Activated CD8-positive, alpha-beta memory T cell treated with anti-CD3 and anti-CD28 coated beads for 1 hour (primary cell): ENCODE results near the gene SMARCD2.
A peak's percentile ranks its signal among the peaks of the same experiment; 100 is the strongest.
"Not testable (repeated sequence)": the region's sequence is repeated elsewhere in the genome, so short reads cannot be mapped to it uniquely, and the experiment has no call there.

Source experiments
- DNase-seq, 2 donors: peaks; one replicate each; pipeline ENCODE4 v3.0.0-alpha.2; 2020; ENCODE audit warnings: low read depth in 1 of 2; ENCODE audit errors: extremely low read depth in 1 of 2

Gene SMARCD2

DNA sequence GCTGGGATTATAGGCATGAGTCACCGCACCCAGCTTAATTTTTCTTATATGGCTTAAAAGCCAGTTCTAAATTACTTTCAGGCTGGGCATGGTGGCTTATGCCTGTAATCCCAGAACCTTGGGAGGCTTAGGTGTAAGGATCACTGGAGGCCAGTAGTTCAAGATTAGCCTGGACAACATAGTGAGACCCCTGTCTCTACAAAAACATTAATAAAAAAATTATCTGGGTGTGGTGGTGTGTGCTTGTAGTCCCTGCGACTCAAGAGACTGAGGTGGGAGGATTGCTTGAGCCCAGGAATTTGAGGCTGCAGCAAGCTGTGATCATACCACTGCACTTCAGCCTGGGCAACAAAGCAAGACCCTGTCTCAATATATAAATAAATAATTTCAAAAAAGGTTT lies 10.8 kb upstream of the SMARCD2 start:
- DNase-seq = no peak

DNA sequence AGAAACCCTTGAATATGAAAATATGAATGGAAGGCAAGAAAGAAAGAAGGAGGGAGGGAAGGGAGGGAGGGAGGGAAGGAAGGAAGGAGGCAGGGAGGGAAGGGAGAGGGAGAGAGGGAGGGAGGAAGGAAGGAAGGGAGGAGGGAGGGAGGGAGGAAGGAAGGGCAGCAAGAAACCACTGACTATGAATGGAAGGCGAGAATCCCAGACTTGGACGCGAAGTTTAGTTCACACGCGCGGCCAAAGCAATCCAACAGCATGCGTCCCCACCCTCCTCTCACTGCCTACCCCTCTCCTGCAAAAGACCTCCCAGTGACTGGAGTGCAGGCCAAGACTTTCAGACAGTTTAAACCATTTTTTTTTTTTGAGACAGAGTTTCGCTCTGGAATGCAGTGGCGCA lies 7.9 kb upstream of the SMARCD2 start:
- DNase-seq = no peak

DNA sequence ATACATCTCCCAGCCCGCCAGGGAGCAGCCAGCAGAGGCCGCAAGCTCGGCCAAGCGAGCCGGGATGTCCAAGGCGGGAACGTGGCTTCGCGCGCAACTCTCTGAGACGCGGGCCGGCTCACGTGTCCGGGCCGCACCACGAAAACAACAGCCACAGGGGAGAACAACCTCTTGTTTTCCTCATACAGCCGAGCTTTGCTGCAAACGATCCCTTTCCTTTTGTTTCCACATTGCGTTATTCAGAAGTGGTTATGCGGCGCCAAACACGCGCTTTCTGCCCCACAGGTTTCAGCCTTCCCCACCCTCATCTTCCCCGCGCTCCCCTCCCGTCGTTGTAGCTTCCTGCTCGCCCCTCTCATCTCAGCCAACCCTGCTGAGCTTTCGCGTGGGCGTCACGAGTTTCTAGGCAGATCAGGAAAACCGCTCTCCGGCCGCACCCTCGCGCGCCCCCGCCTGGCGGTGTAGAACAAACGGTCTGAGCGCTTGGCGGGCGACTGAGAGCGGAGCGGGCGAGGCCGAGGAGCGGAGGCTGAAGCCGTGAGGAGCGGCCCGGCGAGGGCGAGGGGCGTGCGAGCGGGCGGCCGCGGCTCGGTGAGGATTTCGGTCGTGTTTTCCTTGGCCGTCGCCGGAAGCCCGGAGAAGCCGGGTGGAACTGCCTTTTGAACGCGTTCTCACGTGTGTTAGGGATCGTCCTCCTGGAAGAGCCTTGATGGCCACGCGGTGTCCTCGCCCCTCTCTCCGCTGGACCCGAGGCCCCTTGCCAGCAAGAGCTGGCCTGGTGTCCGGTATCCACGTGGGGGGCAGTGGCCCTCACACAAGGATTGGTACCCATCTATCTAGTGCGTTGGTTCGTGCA lies 6.6 kb upstream of the SMARCD2 start:
- peak; percentile 85 to 92 for DNase-seq

DNA sequence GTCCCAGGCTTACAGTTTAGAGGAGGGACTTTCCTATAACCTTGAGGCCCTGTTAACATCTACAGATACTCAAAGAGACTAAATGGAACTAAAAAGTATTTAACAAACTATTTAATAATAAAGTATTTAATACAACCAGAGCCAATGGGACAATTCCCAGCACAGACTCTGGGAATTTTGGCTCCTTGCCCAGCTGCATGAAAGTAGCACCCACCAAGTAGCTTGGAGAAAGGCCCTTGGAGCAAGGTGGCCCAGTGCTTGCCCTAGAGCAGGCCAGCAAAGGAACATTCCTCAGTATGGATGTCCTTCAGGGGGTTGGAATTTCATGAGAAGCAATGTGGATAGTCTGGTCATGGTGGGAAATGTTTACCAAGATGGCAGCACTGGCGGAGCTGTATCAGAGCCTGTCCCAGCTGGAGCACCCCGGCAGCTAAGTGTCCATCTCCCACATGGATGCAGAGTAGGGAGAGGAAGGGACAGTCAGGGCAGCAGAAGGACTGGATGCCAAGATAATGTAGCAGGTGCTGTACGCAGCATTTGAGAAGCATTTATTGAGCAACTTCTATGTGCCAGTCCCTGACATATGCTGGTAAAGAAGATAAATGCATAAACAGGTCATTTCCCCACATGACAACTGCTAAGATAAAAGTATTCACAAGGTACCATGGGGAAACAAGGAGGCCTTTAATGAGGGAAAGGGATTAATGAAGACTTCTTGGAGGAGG lies 5.2 kb upstream of the SMARCD2 start:
- no peak for DNase-seq

DNA sequence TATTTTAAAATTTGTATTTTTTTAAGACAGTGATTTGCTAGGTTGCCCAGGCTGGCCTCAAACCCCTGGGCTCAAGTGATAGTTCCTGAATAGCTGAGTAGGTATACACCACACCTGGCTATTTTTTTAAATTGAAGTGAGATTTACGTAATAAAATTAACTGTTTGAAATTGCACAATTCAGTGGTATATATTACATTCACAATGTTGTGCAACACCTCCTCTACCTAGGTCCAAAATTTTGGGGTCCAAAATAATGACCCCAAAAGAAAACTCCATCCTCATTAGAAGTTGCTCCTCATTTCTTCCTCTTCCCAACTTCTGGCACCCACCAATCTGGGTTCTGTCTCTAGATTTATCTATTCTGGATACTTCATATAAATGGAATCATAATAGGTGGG lies 3.0 kb upstream of the SMARCD2 start:
- no peak for DNase-seq

DNA sequence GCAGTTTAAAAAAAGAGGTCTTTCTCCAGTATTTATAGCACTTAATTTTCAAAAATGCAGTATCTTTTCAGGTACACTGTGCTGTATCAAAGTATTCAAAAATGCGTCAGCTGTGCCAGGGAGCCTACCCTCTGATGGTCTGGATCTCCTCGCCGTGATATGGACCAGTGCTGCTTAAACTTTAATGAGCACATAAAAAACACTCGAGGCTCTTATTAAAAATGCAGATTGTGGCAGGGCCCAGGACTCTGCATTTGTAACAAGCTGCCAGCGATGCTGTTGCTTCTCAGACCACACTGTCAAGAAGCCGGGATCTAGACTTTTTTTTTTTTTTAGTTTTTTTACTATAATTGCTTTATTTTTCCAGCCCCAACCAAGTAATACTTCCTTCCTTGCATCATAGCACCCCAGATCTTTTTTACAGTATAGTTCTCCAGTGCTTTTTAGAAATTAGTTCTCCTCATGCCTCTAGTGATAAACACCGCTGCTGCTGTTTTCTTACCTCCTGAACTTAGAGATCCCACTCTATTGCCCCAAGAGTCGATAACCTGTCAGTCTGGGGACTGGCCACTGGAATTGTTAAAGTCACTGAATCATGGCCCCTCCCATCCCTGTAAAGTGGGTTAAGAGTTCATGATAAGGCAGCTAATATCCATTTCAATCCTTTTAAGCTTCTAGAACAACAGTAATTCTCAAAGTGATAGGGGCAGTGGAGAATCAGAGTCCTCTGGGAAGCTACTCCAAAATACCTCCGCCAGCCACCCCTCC lies 1.6 kb upstream of the SMARCD2 start:
- DNase-seq = no peak

DNA sequence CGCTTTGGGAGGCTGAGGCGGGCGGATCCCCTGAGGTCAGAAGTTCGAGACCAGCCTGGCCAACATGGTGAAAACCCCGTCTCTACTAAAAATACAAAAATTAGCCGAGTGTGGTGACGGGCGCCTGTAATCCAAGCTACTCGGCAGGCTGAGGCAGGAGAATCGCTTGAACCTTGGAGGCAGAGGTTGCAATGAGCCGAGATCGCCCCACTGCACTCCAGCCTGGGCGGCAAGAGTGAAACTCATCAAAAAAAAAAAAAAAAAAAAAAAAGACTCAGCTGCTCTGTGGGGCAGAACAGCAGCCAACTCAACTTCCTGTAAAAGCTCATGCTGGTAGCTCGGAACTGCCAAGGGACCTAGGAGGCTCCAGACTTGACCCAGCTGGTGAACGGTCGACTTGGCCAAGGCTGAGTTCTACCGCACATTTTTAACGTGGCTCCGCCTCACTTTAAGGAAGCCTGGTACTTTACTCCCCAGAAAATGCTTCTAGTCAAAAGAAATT lies 953 bp upstream of the SMARCD2 start:
- DNase-seq = not testable (repeated sequence)

DNA sequence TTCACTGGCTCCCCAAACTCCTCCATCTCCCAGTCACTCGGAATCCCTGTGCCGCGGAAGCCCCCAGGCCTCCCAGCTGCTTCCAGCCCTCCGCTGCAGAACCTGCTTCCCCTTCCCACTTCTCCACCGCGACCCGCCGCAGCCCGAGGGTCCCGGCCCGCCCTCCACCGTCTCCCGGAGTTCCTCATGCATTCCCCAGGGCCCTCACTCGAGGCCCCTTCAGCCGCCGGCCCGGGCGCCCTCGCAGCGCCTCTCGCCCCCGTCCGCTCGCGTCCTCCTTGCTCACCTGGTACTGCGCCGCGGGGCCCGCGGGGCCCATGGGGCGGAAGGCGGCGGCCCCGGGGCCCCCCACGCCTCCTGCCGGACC lies 329 bp downstream of the SMARCD2 start:
- DNase-seq = no peak

DNA sequence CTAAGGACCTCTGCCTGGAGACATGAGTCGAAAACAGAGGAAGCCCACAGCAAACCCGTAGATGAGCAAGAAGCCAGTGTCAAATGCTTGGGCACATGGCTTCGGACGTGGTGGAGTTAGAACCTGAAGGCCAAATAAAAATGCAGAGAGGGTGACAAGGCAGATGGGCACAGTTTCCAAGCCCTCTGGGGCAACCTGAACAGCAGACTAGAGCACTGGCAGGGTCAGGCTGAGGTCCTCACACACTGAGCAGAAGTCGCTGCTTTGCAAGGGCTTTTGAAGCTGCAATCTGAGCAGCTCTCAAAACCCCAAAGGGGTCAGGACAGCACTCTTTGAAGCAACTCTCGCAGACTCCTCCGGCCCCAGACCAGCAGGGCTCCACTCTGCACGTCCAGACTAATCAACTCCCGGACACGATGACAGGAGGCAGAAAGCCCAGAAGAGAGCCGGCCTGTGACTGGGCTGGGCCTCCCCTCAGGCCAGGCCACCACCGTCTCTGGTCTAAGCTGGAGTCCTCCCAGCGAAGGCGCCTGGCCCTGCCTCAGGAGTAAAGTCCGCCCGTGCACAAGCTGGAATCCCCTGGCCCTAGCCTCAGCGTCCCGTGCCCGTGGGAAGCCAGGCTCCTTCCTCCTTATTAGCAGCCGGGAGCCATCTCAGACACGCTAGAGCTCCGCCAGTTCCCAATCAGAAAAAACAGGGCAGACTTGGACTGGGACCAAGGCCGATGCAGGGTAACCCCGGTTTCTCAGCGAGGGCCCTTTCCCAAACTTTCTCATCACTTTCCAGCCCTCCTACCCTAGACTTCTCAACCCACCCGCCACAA lies 924 bp downstream of the SMARCD2 start:
- no peak for DNase-seq

DNA sequence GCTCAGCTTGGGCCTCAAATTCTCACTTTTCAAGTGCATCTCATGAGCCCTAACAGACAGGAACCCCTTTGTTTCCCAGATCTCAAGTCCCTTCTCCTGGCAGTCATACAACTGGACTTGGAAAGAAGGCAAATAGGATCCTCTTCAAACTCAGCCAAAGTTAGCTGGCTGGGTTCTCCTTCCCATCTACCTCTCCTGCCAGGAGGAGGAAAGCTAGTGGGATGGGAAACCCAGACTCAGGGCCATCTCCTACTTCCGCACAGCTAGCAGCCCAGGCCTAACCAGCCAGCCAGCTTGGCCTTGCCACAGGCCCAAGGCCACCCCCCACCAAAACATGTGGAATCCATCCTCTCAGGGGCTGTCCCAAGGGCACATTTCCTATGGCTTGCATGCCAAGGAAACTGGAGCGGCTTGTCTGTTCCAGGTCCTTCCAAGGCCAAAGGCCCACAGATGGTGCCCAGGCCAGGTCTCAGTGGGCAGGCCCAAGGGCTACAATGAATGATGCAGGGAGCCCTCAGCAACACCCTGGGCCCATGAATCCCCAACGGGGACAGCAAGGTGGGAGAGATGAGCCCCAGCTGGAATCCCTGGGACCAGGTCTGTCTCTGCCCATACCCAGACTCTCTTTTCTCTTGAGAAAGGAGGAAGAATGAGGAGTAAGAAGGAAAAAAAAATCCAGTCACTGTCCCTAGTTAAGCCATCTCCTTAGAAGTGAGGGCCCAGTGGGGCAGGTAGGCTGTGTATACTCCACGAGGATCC lies 1.7 kb downstream of the SMARCD2 start:
- no peak for DNase-seq

DNA sequence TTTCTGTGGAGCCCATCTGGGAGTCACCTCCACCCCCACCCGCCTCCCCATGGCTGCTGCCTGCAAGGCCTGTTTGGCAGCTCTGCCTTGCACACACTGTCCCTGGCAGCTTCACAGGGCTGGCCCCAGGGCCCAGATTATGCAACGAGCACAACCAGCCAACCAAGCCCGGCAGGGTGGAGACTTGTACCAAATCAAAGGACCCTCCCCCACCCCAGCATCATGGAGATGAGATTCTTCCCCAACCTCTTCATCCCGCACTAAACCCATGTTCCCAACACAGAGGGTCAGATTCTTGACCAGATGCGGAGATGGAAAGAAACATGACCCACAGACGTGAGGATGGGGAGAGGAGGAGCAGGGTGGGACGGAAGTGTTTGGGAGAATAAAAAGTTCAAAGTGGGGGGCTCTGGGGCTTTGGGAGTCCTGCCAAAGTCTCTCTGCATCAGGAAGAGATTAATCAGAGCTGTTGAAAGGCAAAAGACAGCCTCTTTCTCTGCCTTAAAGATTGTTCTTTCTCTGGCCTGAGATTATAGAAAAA lies 3.8 kb downstream of the SMARCD2 start:
- DNase-seq = no peak

DNA sequence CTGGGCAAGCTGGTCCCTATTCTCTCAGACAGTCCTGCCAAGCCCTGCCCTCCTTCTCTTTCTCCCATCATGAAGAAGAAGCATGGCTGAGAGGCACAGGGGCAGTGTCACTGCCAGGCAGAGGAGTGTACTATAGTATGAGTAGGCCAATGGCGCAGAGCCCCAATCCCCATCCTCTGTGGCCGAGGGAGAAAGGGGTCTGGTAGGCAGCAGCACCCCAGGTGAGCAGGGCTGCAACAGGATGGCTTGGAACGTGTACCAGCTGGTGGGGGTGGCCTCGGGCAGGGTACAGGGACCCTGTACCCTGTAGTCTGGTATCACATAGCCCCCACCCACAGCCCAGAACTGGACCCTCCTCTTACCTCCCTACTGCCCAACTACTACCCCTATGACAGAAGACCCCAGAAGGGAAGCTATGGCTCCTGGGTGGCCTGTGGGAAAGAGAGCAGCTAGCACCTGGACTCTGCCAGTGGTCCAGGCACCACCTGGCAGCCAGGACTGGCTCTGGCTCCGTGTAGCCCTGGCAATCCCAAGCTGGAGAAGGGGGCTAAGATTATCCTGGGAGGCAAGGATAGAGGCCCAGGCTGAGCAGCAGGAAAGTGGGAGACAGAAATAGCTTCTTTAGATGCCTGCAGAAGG lies 4.4 kb downstream of the SMARCD2 start:
- no peak for DNase-seq

DNA sequence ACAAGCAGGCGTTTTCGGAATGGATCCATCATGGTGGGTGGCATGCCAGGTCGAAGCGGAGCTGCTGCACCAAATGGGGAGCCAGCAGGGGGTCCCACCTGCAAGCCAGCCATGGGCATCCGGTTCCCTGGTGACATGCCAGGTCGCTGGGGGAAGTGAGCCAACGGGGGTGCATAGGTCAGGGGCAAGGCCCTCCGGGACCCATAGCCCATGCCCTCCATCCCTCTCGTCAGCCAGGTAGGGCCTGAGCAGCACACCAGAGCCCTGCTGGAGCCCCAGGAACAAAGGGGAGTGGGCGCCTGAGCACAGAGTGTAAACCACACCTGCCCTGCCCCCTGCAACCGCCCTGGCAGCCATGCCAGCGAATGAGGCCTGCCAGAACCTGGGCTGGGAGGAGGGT lies 5.0 kb downstream of the SMARCD2 start:
- DNase-seq = no peak

DNA sequence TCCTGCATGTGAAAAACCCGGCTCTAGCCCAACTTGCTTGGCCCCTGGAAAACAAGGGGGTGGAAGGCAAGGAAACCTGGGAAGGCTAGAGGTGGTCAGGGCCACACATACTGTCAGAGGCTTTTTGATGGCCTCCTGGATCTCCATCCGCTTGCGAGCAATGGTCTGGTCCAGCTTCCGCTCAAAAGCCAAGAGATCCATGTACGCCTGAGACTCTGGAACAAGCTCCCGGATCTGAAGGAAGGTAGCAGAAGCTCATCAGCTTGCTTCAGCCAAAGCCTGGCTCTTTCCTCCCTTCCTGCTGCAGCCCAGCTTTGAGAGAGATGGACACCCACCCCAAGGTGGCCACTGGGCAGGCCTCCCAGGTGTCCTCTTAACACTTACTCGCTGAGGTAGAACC lies 5.7 kb downstream of the SMARCD2 start:
- DNase-seq = no peak

DNA sequence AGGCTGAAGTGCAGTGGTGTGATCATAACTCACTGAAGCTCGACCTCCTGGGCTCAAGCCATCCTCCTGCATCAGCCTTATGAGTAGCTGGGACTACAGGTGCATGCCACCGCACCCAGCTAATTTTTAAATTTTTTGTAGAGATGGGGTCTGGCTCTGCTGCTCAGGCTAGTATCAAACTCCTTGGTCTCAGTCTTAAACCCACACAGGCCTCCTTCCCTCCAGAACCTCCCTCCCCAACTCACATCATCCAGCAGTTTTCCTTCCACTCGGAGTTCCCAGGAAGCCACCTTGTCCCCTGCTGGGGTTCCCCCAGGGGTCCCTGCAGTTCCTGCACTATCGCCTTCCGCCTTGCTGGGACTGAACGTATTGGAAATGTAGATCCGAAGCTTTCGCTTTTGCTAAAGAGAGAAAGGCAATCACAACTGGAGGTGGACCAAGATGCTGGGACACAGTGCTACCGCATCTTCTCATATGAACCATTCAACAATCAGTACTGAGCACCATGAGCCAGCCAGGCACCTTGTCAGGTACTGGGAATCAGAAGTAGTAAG lies 7.2 kb downstream of the SMARCD2 start:
- DNase-seq = no peak

DNA sequence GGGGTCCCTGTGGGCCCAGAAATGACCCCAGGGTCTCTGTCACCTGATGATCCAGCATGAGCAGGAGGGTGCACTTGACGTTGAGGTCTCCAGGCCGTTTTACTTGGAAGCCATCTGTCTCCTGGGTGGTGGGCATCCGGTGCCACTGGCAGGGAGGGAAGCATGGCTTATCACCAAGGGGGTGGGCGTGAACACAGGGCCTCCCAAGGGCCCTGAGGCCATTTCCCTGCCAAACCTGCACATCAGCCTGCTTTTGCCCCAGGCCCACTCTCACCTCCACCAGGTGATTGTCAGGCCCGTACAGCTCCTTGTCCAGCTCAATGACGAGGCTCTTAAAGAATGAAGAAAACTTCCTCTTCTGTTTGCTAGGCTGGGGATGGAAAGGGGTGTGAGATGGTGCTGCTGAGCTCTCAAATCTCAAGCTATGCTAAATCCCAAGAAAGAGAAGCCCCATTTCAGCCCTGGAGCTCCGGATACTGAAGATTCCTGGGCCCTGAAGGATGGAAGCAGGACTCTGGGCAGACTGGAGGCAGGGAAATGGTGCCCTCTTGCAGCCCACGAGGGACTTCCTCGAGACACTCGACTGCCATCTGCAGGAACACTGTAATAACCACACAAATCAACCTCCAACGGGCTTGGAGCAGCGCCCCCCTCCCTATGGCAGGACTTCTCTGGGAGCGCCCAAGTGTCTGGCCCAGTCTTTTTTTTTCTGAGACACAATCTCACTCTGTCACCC lies 7.9 kb downstream of the SMARCD2 start:
- DNase-seq = peak in 1 of 2 donors; percentile 31

DNA sequence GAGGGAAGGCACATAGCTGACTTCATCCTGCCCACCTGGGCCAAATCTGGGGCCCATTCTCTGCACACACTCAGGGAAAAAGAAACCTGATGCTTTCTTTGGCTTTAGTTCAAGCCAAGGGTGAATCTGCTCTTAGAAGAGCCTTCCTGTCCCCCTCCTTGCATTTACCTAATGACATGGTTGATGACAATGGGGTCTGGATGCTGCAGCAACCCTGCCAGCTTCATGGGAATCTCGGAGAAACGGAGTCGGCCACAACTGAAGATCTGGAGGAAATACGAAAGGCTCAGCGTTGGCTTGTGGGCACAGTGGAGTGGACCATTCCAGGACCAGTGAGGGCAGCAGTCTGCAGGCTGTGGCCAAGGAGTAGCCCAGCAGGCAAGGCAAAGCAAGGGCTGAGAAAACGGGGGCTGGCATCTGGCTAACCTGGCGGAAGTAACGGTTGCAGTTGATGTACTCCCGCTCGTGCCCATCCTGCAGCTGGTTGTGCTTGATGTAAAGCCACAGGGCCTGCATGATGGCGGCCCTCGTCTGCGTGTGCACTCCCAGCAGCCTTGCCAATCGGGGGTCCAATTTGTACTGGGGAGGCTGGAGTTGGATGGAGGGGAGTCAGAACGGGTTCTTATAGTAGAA lies 8.6 kb downstream of the SMARCD2 start:
- no peak for DNase-seq
